Measurements from ENCODE around the gene TMEM86B.

- TF ChIP-seq CTCF (IDR thresholded peaks at IDR 0.05) (no peak), POLR2A (IDR thresholded peaks at IDR 0.05) (no peak)
Measured at GRCh38 chr19:55253842-55254624, 25.5 kb upstream of the TMEM86B start.

All from transverse colon (tissue), 3 donors.